K562 (cell line): ENCODE results near the gene SV2C. TPM values are rescaled to one million over a fixed set of nuclear protein-coding genes. Genes with fewer than 3 reads are reported as not detected.

Source experiments
- ARID1B ChIP-seq: fragments of 450-650 bp; IDR thresholded peaks from 2 replicates; pipeline ENCODE4 v1.6.1; 2016; ENCODE audit warnings: antibody characterized with exemption, mild to moderate bottlenecking, inconsistent platforms
- ATF7 ChIP-seq: fragments of 450-650 bp; IDR thresholded peaks from 2 replicates; pipeline ENCODE4 v1.7.1; 2014; ENCODE audit warnings: mild to moderate bottlenecking, moderate library complexity
- C11orf30 ChIP-seq: fragments of 450-650 bp; IDR thresholded peaks from 2 replicates; pipeline ENCODE4 v1.6.1; 2016; ENCODE audit warnings: low read depth, mild to moderate bottlenecking
- ETV1 ChIP-seq: fragments of 450-650 bp; conservative IDR thresholded peaks from 2 replicates; pipeline ENCODE4 v1.6.1; 2016; ENCODE audit warnings: missing genetic modification characterization, control low read depth, low read depth, missing compliant biosample characterization
- GTF2E2 ChIP-seq: fragments of 200-800 bp; sonication (Bioruptor generic); IDR thresholded peaks from 2 replicates; pipeline ENCODE4 v1.6.1; 2016; ENCODE audit warnings: missing genetic modification characterization, missing compliant biosample characterization
- HOXB6 ChIP-seq: fragments of 250-450 bp; sonication (Bioruptor Pico); IDR thresholded peaks from 2 replicates; pipeline ENCODE4 v1.5.1; 2022; ENCODE audit warnings: mild to moderate bottlenecking, borderline replicate concordance
- LARP7 ChIP-seq: fragments of 450-650 bp; IDR thresholded peaks from 2 replicates; pipeline ENCODE4 v1.6.1; 2016
- NBN ChIP-seq: fragments of 450-650 bp; IDR thresholded peaks from 2 replicates; pipeline ENCODE4 v1.6.1; 2016; ENCODE audit warnings: low read depth, mild to moderate bottlenecking
- POLR2B ChIP-seq: fragments of 450-650 bp; IDR thresholded peaks from 2 replicates; pipeline ENCODE4 v1.6.1; 2018; ENCODE audit warnings: low read depth; ENCODE audit not compliant: partially characterized antibody
- PYGO2 ChIP-seq: fragments of 450-650 bp; IDR thresholded peaks from 2 replicates; pipeline ENCODE4 v1.6.1; 2016; ENCODE audit warnings: mild to moderate bottlenecking, missing genetic modification characterization, moderate library complexity, missing compliant biosample characterization
- SPI1 ChIP-seq: IDR thresholded peaks from 2 replicates; pipeline ENCODE4 v1.6.1; 2011; ENCODE audit warnings: low read depth, low read length, control low read depth, borderline replicate concordance
- TFAM ChIP-seq: fragments of 250-450 bp; sonication (Bioruptor Pico); conservative IDR thresholded peaks from 2 replicates; pipeline ENCODE4 v1.5.0; 2021; ENCODE audit warnings: mild to moderate bottlenecking, moderate library complexity
- ZBTB8A ChIP-seq: fragments of 450-650 bp; IDR thresholded peaks from 2 replicates; pipeline ENCODE4 v1.6.1; 2018; ENCODE audit warnings: mild to moderate bottlenecking, moderate library complexity; ENCODE audit not compliant: partially characterized antibody
- ZNF197 ChIP-seq: fragments of 200-800 bp; sonication (Bioruptor generic); IDR thresholded peaks from 2 replicates; pipeline ENCODE4 v1.6.1; 2016; ENCODE audit warnings: low read depth, missing genetic modification characterization, missing compliant biosample characterization
- ZNF212 ChIP-seq: fragments of 450-650 bp; formaldehyde crosslinking; IDR thresholded peaks from 2 replicates; pipeline ENCODE4 v1.4.0; 2020; ENCODE audit warnings: mild to moderate bottlenecking
- ZNF41 ChIP-seq: fragments of 250-450 bp; sonication (Bioruptor Pico); conservative IDR thresholded peaks from 2 replicates; pipeline ENCODE4 v1.4.0; 2020; ENCODE audit warnings: mild to moderate bottlenecking
- ZNF561 ChIP-seq: fragments of 450-650 bp; formaldehyde crosslinking; conservative IDR thresholded peaks from 2 replicates; pipeline ENCODE4 v1.4.0; 2020; ENCODE audit warnings: mild to moderate bottlenecking, moderate library complexity
- polyA plus RNA-seq, 8 experiments: library from polyadenylated mRNA; depleted of rRNA in 4 of 8; stranded (reverse) in 5 of 8; unstranded in 3 of 8; fragments of >200 nt; fragmentation: Nextera tagmentation in 2 of 8; fragmentation: Illumina TruSeq in 1 of 8; extraction: Ambion mirVana in 2 of 8; extraction: Trizol in 1 of 8; gene quantifications; 2 replicates each; pipeline versions ENCODE4 v1.2.1 to v1.2.3, GENCODE V29; 2011 to 2014; ENCODE audit warnings: inconsistent platforms in 1 of 8, missing spikeins in 1 of 8
- total RNA-seq, 7 experiments: library from RNA; depleted of rRNA in 6 of 7; stranded (reverse); fragments of >200 nt in 6 of 7; fragmentation: Illumina TruSeq in 2 of 7; extraction: Trizol in 2 of 7; gene quantifications; 2 replicates each; pipeline versions ENCODE4 v1.2.1 to v1.2.3, GENCODE V29; 2011 to 2021; ENCODE audit warnings: low replicate concordance in 1 of 7
- TF ChIP-seq, protein P1 (sequence below): fragments of 250-450 bp; sonication (Bioruptor Pico); IDR thresholded peaks from 2 replicates; pipeline ENCODE4 v1.5.0; 2020; ENCODE audit warnings: mild to moderate bottlenecking, borderline replicate concordance
- TF ChIP-seq, protein P2 (sequence below): IDR thresholded peaks from 3 replicates; pipeline ENCODE4 v1.6.1; 2011; ENCODE audit warnings: borderline replicate concordance, mild to moderate bottlenecking; ENCODE audit not compliant: insufficient read length, insufficient read depth

Gene SV2C
- total and polyA plus RNA-seq, 9 of the 15 experiments (the other 6 are each of a cell fraction or from before 2014, with no cell fraction given): 0.05 TPM; not detected in 8

GRCh38 chr5:76180814-76181805 is 97.9 kb downstream of the SV2C start (continued):
- TF ChIP-seq ZNF197 (CRISPR knock-in tag) (peak; percentile 42; the same call in 1 of the 2 replicates), ARID1B (peak; percentile 37; the same call in 1 of the 2 replicates), ZBTB8A (no peak), LARP7 (no peak), ETV1 (peak; percentile 61), PYGO2 (tag) (no peak), ZNF561 (no peak), C11orf30 (peak; percentile 81), TFAM (CRISPR knock-in tag) (no peak), SPI1 (no peak), ZNF41 (CRISPR knock-in tag) (no peak), ZNF212 (CRISPR knock-in tag) (no peak), NBN (no peak), GTF2E2 (tag) (no peak), HOXB6 (CRISPR knock-in tag) (no peak), POLR2B (no peak), ATF7 (peak; percentile 50; the same call in 1 of the 2 replicates)
- TF ChIP-seq, protein P1, sequence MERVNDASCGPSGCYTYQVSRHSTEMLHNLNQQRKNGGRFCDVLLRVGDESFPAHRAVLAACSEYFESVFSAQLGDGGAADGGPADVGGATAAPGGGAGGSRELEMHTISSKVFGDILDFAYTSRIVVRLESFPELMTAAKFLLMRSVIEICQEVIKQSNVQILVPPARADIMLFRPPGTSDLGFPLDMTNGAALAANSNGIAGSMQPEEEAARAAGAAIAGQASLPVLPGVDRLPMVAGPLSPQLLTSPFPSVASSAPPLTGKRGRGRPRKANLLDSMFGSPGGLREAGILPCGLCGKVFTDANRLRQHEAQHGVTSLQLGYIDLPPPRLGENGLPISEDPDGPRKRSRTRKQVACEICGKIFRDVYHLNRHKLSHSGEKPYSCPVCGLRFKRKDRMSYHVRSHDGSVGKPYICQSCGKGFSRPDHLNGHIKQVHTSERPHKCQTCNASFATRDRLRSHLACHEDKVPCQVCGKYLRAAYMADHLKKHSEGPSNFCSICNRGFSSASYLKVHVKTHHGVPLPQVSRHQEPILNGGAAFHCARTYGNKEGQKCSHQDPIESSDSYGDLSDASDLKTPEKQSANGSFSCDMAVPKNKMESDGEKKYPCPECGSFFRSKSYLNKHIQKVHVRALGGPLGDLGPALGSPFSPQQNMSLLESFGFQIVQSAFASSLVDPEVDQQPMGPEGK (CRISPR knock-in tag): no peak
- TF ChIP-seq, protein P2, sequence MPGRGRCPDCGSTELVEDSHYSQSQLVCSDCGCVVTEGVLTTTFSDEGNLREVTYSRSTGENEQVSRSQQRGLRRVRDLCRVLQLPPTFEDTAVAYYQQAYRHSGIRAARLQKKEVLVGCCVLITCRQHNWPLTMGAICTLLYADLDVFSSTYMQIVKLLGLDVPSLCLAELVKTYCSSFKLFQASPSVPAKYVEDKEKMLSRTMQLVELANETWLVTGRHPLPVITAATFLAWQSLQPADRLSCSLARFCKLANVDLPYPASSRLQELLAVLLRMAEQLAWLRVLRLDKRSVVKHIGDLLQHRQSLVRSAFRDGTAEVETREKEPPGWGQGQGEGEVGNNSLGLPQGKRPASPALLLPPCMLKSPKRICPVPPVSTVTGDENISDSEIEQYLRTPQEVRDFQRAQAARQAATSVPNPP: no peak
